Spleen (tissue), 11 donors: ENCODE data around the gene SNX10. TPM values are rescaled to one million over a fixed set of nuclear protein-coding genes. Genes with fewer than 3 reads are reported as not detected.

Source experiments
- DNase-seq: peaks from one replicate; pipeline ENCODE4 v3.0.0-alpha.2; 2020
- H3K27ac ChIP-seq, 8 donors: fragments of 200-600 bp; sonication (generic) in 7 of 8; 1 replicate in 4 of 8; 2 replicates in 4 of 8; pipeline versions ENCODE4 v1.5.0 to v1.8.0; 2016 to 2021; ENCODE audit warnings: inconsistent platforms in 4 of 8, mild to moderate bottlenecking in 4 of 8, moderate library complexity in 1 of 8
- H3K27me3 ChIP-seq, 7 donors: fragments of 200-600 bp; sonication (generic) in 6 of 7; replicated peaks in 1 of 7; 1 replicate in 4 of 7; 2 replicates in 3 of 7; pipeline versions ENCODE4 v1.5.0 to v1.8.0; 2016 to 2021; ENCODE audit warnings: inconsistent platforms in 3 of 7, mild to moderate bottlenecking in 1 of 7
- H3K36me3 ChIP-seq, 6 donors: fragments of 200-600 bp; sonication (generic) in 5 of 6; 1 replicate in 4 of 6; 2 replicates in 2 of 6; pipeline versions ENCODE4 v1.5.0 to v1.8.0; 2016 to 2021; ENCODE audit warnings: inconsistent platforms in 2 of 6
- H3K4me1 ChIP-seq, 6 donors: fragments of 200-600 bp; sonication (generic) in 5 of 6; 1 replicate in 3 of 6; 2 replicates in 3 of 6; pipeline versions ENCODE4 v1.5.0 to v1.8.0; 2016 to 2021; ENCODE audit warnings: inconsistent platforms in 3 of 6
- H3K4me3 ChIP-seq, 8 donors: fragments of 200-600 bp; sonication (generic) in 7 of 8; 1 replicate in 4 of 8; 2 replicates in 4 of 8; pipeline versions ENCODE4 v1.5.0 to v1.8.0; 2016 to 2021; ENCODE audit warnings: inconsistent platforms in 4 of 8, mild to moderate bottlenecking in 4 of 8, moderate library complexity in 2 of 8
- H3K9me3 ChIP-seq, 8 donors: fragments of 200-600 bp; sonication (generic) in 7 of 8; 1 replicate in 4 of 8; 2 replicates in 4 of 8; pipeline versions ENCODE4 v1.5.0 to v1.8.0; 2016 to 2021; ENCODE audit warnings: inconsistent platforms in 4 of 8
- CTCF ChIP-seq, 11 experiments: fragments of 200-600 bp in 7 of 11; fragments of 450-650 bp in 4 of 11; sonication (generic) in 4 of 11; IDR thresholded peaks in 8 of 11; conservative IDR thresholded peaks in 3 of 11; 1 replicate in 7 of 11; 2 replicates in 4 of 11; pipeline versions ENCODE4 v1.4.0 to v1.8.0; 2016 to 2021; ENCODE audit warnings: antibody characterized with exemption in 11 of 11, inconsistent platforms in 4 of 11, mild to moderate bottlenecking in 1 of 11
- POLR2A ChIP-seq, 3 donors: fragments of 450-650 bp; IDR thresholded peaks; one replicate each; pipeline ENCODE4 v1.5.1; 2017; ENCODE audit warnings: antibody characterized with exemption in 3 of 3, mild to moderate bottlenecking in 1 of 3
- POLR2AphosphoS5 ChIP-seq, 3 donors: sonication (generic); formaldehyde crosslinking; IDR thresholded peaks; one replicate each; pipeline ENCODE4 v1.5.1; 2017; ENCODE audit warnings: antibody characterized with exemption in 3 of 3
- WGBS, 5 donors: extraction: QIAGEN DNeasy Blood & Tissue Kit in 3 of 5; methylation state at CpG; one replicate each; pipeline versions ENCODE4 v1.1.5 to v1.1.7; 2013 to 2018; 5-methylcytosine and 5-hydroxymethylcytosine counted together
- intact Hi-C: fragments of 100-400 bp; cut with DNase I; formaldehyde crosslinking; loops from one replicate; pipeline ENCODE4 v1.15.0; 2023; ENCODE audit warnings: low total_unique reads
- polyA plus RNA-seq, 3 donors: library from polyadenylated mRNA; stranded (reverse); fragments of 200-250 nt; gene quantifications; one replicate each; pipeline ENCODE4 v1.2.1, GENCODE V29; 2013
- total RNA-seq, 7 donors: library from RNA; depleted of rRNA in 3 of 7; stranded (reverse); fragments of >200 nt in 3 of 7; fragmentation: NEBNext Ultra II Directional in 4 of 7; extraction: Animal tissue kit (Norgen Biotek cat#: 25700) in 4 of 7; gene quantifications; one replicate each; pipeline versions ENCODE4 v1.1.0 to v1.2.1, GENCODE V29; 2016 to 2021
- donor health status: healthy with polysubstance abuse.
- donor health status: DM: no; HTN: no; CAD: no; lungs with moderate emphysema.
- donor health status: DM: no; HTN: no; CAD: no.
- donor health status: Bipolar disorder and iron deficiency.
- donor health status: healthy.
- donor health status: DM: no; HTN: no; CAD: no.
- donor health status: DM: yes; HTN: yes; CAD: no.

Gene SNX10
- total and polyA plus RNA-seq, 10 donors = 20.8 to 46.3 (median 38.7) TPM

- intact Hi-C loops = loop anchor here (5.0 to 10.0 kb wide), 2 partner anchors 130 to 287 kb away; no protein-coding TSS in a partner anchor
- peaks cover 13 to 38% (median 26%) of the 10 kb centered on the region in 6 donors for H3K4me1 ChIP-seq
- H3K27me3 ChIP-seq = peaks cover 0 to 50% (median 28%) of the 10 kb centered on the region in 7 donors
These were observed 83.1 kb downstream of the SNX10 start for GRCh38 chr7:26374647-26375373.

DNA sequence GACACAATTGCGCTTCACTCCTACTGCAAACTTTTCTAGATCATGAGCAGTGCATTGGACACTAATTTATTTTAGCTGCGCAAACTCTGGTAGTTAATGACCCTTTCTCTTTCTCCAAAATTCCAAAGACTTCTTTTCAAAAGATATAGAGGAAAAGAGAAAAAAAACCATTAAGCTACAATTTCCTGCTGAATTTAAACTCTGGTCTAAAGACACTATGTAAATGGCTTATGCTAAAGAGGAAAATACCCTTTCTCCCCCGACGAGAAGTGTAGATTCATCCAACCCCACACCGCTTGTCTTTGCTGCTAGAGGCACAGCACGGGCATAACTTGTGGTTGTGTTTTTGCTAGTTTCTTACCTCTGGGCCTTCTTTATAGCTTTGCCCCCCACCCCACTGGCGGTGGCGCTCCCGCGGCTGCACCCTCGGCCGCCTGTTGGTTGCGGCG is 84.1 kb downstream of the SNX10 start:
- DNase-seq = no peak
- 10 to 15% (median 12%) methylated on average over 10 to 14 of the region's 14 CpGs for WGBS, 5 donors
- Histone ChIP-seq H3K9me3 (no peaks in the 10 kb centered on the region), H3K36me3 (peaks cover 0 to 39% (median 7%) of the 10 kb centered on the region in 6 donors), H3K27ac (peak overlapping the region in 5 of 8 donors; percentile 60 to 82 (median 70)), H3K27me3 (peaks cover 0 to 50% (median 28%) of the 10 kb centered on the region in 7 donors), H3K4me3 (peak overlapping the region in 7 of 8 donors; percentile 45 to 77 (median 61)), H3K4me1 (peaks cover 8 to 28% (median 19%) of the 10 kb centered on the region in 6 donors)
- no peak for TF ChIP-seq POLR2AphosphoS5 (IDR thresholded peaks at IDR 0.05)
- TF ChIP-seq CTCF (IDR thresholded peaks at IDR 0.05 in 8 of 11, conservative IDR thresholded peaks at IDR 0.05 in 3 of 11) = no peak
- TF ChIP-seq POLR2A (IDR thresholded peaks at IDR 0.05) = no peak
- intact Hi-C loops = loop anchor here (5.0 to 10.0 kb wide), 2 partner anchors 129 to 287 kb away; no protein-coding TSS in a partner anchor

More at GRCh38 chr7:26374647-26375373, 83.1 kb downstream of the SNX10 start:
- DNase-seq = no peak
- TF ChIP-seq POLR2A (IDR thresholded peaks at IDR 0.05) (no peak), CTCF (IDR thresholded peaks at IDR 0.05 in 8 of 11, conservative IDR thresholded peaks at IDR 0.05 in 3 of 11) (no peak), POLR2AphosphoS5 (IDR thresholded peaks at IDR 0.05) (no peak)
- H3K4me3 ChIP-seq = no peak overlapping the region
- WGBS, 5 donors = 56 to 83% (median 73%) methylated on average over 6 of the region's 6 CpGs
- H3K27ac ChIP-seq = peak overlapping the region in 1 of 8 donors; percentile 82
- H3K36me3 ChIP-seq = peaks cover 0 to 39% (median 7%) of the 10 kb centered on the region in 6 donors
- H3K9me3 ChIP-seq = no peaks in the 10 kb centered on the region

GRCh38 chr7:26376175-26376917 is 84.7 kb downstream of the SNX10 start:
- TF ChIP-seq POLR2AphosphoS5 (IDR thresholded peaks at IDR 0.05) (peak in 1 of 3 donors; percentile 73), CTCF (IDR thresholded peaks at IDR 0.05 in 8 of 11, conservative IDR thresholded peaks at IDR 0.05 in 3 of 11) (no peak)

More at GRCh38 chr7:26376175-26376917, 84.7 kb downstream of the SNX10 start:
- 0 to 1% (median 1%) methylated on average over 60 to 88 of the region's 88 CpGs for WGBS, 5 donors
- Histone ChIP-seq H3K36me3 (peaks cover 0 to 33% (median 7%) of the 10 kb centered on the region in 6 donors), H3K27me3 (peaks cover 0 to 50% (median 28%) of the 10 kb centered on the region in 7 donors), H3K4me3 (peak overlapping the region; percentile 38 to 77 (median 60)), H3K9me3 (no peaks in the 10 kb centered on the region), H3K27ac (peak overlapping the region in 7 of 8 donors; percentile 54 to 82 (median 69)), H3K4me1 (peaks cover 8 to 28% (median 19%) of the 10 kb centered on the region in 6 donors)
- DNase-seq = peak; percentile 84
- intact Hi-C loops = loop anchor here (5.0 to 10.0 kb wide), 2 partner anchors 128 to 286 kb away; no protein-coding TSS in a partner anchor
